AG10803 (cell line): Measurements from ENCODE around the gene SGPP2.

Source experiments
- DNase-seq: peaks from one replicate; pipeline ENCODE4 v3.0.0; 2010; ENCODE audit warnings: low read depth
- H3K4me3 ChIP-seq: 2 replicates; pipeline ENCODE4 v1.5.1; 2011; ENCODE audit warnings: mild to moderate bottlenecking, low read length, control low read depth
- CTCF ChIP-seq: conservative IDR thresholded peaks from 2 replicates; pipeline ENCODE4 v1.5.1; 2011; ENCODE audit warnings: mild to moderate bottlenecking, low read length, control low read depth, inconsistent platforms

The SGPP2 gene

GRCh38 chr2:222523783-222524544, 99.6 kb downstream of the SGPP2 start:
- TF ChIP-seq CTCF: no peak

DNA sequence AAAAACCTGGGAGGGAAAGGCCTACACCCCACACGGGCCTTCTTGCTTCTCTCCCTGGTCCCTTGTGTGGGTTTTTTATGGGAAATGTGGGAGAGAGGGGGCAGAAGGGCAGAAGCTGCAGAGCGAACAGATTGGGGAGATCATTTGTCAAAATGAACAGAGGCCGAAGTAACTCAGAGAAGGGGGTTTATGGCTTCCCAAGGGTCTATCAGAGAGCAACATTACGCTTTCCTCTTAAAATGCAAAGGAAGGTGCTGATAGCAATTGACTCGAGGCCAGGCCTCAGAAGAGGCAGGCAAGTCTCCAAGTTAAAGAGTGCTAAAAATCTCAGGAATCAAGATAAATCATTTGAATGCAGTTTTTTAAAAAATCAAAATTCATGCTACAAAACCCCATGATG, 101.5 kb downstream of the SGPP2 start:
- no peak overlapping the region for H3K4me3 ChIP-seq
- no peak for DNase-seq
- no peak for TF ChIP-seq CTCF

More at GRCh38 chr2:222523783-222524544, 99.6 kb downstream of the SGPP2 start:
- no peak overlapping the region for H3K4me3 ChIP-seq
- no peak for DNase-seq

DNA sequence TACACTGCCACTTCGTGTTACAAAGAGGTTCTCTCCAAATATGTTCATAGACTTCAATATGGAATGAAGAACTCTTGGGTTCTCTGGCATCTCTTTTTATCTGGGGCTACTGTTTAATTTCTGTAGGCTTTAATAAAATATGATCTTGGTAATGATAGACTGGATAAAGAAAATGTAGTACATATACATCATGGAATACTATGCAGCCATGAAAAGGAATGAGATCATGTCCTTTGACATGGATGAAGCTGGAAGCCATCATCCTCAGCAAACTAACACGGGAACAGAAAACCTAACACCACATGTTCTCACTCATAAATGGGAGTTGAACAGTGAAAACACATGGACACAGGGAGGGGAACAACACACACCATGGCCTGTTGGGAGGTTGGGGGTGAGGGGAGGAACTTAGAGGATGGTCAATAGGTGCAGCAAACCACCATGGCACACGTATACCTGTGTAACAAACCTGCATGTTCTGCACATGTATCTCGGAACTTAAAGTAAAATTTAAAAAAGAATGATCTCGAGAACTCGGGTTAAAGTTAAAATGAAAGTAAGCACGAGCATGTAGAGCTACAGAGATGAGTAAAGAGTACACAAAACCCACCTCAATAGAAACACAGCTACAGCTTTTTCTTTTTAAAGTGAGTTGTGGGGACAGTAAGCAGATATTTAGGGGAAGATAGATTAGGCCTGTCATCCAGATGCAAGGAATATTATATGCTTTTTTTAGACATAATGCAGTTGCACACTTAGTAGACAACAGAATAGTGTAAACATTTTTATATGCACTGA, 102.3 kb downstream of the SGPP2 start:
- DNase-seq: no peak
- TF ChIP-seq CTCF: no peak
- no peak overlapping the region for H3K4me3 ChIP-seq

DNA sequence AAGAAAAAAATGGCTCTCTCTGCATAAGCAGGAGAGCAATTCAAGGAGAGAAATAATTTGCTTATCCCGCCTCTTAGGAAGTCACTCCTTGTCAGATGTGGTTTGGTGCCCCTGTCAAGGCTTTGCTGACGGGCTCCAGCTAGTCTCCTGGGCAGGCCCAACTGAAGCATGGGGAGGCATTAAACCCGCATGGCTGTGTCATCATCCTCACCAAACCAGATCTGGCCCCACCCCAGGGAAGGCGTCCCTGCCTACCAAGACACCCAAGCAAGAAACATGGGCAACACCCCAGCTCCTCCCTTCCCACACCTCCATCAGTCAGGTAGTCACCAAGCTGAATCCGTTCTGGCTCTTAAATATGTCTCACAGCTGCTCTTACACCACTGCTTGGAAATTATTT, 108.0 kb downstream of the SGPP2 start:
- H3K4me3 ChIP-seq: no peak overlapping the region
- no peak for TF ChIP-seq CTCF
- DNase-seq: no peak

DNA sequence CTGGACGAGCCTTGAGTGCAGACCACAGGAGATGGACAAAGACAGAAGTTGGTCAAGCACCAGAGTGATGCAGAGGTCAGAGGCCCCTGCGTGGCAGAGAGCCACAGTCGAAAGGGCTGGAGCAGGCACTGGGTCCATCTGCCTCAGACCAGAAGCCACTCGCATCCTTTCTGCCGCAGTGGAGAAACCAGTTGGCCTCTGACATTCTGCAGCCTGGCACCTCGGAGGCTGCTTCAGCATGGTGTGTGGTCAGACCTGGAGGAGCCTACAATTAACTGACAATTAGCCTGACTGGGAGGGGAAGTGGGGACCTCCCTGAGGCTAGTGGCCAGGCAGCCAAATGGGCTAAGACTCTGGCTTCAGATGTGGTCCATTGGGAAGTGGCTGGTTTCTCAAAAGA, 111.1 kb downstream of the SGPP2 start:
- no peak for TF ChIP-seq CTCF
- DNase-seq: no peak
- no peak overlapping the region for H3K4me3 ChIP-seq

DNA sequence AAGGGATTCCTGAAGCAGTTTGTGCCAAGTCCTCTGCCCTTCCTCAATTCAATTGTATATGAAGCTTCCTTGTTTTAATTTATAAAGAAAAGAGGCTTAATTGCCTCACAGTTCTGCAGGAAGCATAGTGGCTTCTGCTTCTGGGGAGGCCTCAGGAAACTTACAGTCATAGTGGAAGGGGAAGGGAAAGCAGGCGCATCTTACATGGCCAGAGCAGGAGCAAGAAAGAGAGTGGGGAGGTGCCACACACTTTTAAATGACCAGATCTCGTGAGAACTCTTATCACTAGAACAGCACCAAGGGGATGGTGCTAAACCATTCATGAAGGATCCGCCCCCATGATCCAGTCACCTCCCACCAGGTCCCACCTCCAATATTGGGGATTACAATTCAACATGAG, 114.2 kb downstream of the SGPP2 start:
- TF ChIP-seq CTCF: no peak
- no peak for DNase-seq
- H3K4me3 ChIP-seq: no peak overlapping the region

DNA sequence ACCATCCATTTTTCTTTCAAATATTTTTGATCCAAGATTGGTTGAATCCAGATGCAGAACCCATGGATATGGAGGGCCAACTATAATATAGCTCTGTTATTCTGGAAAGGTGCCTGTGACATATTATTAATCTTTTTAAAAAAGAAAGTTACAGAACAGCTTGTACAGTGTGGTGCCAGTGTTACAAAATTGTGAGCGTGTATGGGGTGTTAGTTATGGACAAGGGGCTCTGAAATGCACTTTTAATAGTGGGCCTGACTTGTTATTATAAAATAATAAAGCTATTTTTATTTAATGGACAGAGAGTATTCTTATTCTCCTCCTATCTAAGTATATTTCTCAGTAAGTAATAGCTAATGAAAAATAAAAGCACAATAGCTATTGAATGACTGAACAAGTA, 120.3 kb downstream of the SGPP2 start:
- no peak overlapping the region for H3K4me3 ChIP-seq
- no peak for DNase-seq
- no peak for TF ChIP-seq CTCF
